ENCODE results near the gene TMEM138. TPM values are rescaled to one million over a fixed set of nuclear protein-coding genes. Genes with fewer than 3 reads are reported as not detected.

Gene TMEM138
- total RNA-seq, 1 donor from 2014 or later, result 20.9 TPM

DNA sequence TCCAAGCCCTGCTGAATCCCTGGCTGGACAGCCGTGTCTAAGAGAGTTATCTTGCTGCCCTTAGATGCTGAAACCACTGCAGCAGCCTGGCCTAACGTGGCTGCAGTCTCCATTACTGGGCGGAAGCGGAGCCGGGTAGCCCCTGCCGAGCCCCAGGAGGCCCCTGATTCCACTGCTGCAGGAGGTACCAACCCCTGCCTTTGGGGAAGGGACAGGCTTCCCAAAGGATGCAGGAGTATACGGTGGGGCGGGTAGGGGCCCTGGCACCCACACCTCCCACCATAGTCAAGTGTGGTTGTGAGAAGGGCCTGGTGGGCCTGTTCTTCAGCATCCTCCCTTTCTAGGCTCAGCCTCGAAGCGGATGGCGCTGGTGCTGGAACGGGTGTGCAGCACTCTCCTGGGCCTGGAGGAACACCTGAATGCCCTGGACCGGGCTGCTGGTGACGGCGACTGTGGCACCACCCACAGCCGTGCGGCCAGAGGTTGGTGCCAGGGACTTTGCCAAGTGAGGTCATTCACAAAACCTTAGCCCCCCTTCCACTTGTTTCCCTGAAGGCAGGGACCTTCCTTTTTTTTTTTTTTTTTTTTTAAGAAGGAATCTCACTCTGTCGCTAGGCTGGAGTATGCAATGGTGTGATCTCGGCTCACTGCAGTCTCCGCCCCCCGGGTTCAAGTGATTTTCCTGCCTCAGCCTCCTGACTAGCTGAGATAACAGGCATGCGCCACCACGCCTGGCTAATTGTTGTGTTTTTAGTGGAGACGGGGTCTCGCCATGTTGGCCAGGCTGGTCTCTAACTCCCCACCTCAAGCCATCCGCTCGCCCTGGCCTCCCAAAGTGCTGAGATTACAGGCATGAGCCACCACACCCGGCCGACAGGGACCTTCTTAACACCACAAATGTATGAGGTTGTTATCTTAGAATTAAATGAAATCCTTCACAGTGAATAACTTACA lies 18.1 kb upstream of the TMEM138 start:
- DNase-seq, result no peak
- intact Hi-C loops (cut with micrococcal nuclease), result no loop called here
- Histone ChIP-seq H3K4me3 (no peak overlapping the region), H3K9me3 (replicated peaks) (no peaks in the 10 kb centered on the region), H3K36me3 (peaks cover 12% of the 10 kb centered on the region), H3K27me3 (ENCODE audit: low read depth) (no peaks in the 10 kb centered on the region), H3K27ac (replicated peaks) (no peak overlapping the region), H3K4me1 (no peaks in the 10 kb centered on the region)
- TF ChIP-seq, protein P1, sequence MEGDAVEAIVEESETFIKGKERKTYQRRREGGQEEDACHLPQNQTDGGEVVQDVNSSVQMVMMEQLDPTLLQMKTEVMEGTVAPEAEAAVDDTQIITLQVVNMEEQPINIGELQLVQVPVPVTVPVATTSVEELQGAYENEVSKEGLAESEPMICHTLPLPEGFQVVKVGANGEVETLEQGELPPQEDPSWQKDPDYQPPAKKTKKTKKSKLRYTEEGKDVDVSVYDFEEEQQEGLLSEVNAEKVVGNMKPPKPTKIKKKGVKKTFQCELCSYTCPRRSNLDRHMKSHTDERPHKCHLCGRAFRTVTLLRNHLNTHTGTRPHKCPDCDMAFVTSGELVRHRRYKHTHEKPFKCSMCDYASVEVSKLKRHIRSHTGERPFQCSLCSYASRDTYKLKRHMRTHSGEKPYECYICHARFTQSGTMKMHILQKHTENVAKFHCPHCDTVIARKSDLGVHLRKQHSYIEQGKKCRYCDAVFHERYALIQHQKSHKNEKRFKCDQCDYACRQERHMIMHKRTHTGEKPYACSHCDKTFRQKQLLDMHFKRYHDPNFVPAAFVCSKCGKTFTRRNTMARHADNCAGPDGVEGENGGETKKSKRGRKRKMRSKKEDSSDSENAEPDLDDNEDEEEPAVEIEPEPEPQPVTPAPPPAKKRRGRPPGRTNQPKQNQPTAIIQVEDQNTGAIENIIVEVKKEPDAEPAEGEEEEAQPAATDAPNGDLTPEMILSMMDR (IDR thresholded peaks at IDR 0.05; ENCODE audit: borderline replicate concordance), result no peak

GRCh38 chr11:61345170-61345610 lies 17.0 kb upstream of the TMEM138 start:
- H3K4me3 ChIP-seq, result no peak overlapping the region
- H3K36me3 ChIP-seq, result peaks cover 23% of the 10 kb centered on the region
- DNase-seq, result no peak
- intact Hi-C loops (cut with micrococcal nuclease), result no loop called here
- H3K4me1 ChIP-seq, result no peaks in the 10 kb centered on the region
- no peaks in the 10 kb centered on the region for H3K9me3 ChIP-seq (replicated peaks)
- no peaks in the 10 kb centered on the region for H3K27me3 ChIP-seq (ENCODE audit: low read depth)
- TF ChIP-seq, protein P1 (IDR thresholded peaks at IDR 0.05; ENCODE audit: borderline replicate concordance), result no peak
- no peak overlapping the region for H3K27ac ChIP-seq (replicated peaks)

- Histone ChIP-seq H3K4me3 (no peak overlapping the region), H3K27ac (replicated peaks) (no peak overlapping the region), H3K9me3 (replicated peaks) (no peaks in the 10 kb centered on the region), H3K4me1 (no peaks in the 10 kb centered on the region), H3K36me3 (peaks cover 31% of the 10 kb centered on the region), H3K27me3 (ENCODE audit: low read depth) (no peaks in the 10 kb centered on the region)
- DNase-seq, result no peak
- TF ChIP-seq, protein P1 (IDR thresholded peaks at IDR 0.05; ENCODE audit: borderline replicate concordance), result no peak
- intact Hi-C loops (cut with micrococcal nuclease), result no loop called here
Observed at GRCh38 chr11:61345954-61346843, 16.0 kb upstream of the TMEM138 start.

- Histone ChIP-seq H3K36me3 (peaks cover 42% of the 10 kb centered on the region), H3K27ac (replicated peaks) (no peak overlapping the region), H3K4me1 (no peaks in the 10 kb centered on the region), H3K27me3 (ENCODE audit: low read depth) (no peaks in the 10 kb centered on the region), H3K4me3 (no peak overlapping the region), H3K9me3 (replicated peaks) (no peaks in the 10 kb centered on the region)
- TF ChIP-seq, protein P1 (IDR thresholded peaks at IDR 0.05; ENCODE audit: borderline replicate concordance), result no peak
- DNase-seq, result no peak
- intact Hi-C loops (cut with micrococcal nuclease), result no loop called here
Observed at GRCh38 chr11:61347916-61348461, 14.2 kb upstream of the TMEM138 start.

- DNase-seq, result no peak
- H3K36me3 ChIP-seq, result peaks cover 53% of the 10 kb centered on the region
- no peaks in the 10 kb centered on the region for H3K4me1 ChIP-seq
- no peak overlapping the region for H3K27ac ChIP-seq (replicated peaks)
- H3K27me3 ChIP-seq (ENCODE audit: low read depth), result no peaks in the 10 kb centered on the region
- no peaks in the 10 kb centered on the region for H3K9me3 ChIP-seq (replicated peaks)
- H3K4me3 ChIP-seq, result no peak overlapping the region
- TF ChIP-seq, protein P1 (IDR thresholded peaks at IDR 0.05; ENCODE audit: borderline replicate concordance), result no peak
- intact Hi-C loops (cut with micrococcal nuclease), result no loop called here
Observed at GRCh38 chr11:61349189-61349751, 12.9 kb upstream of the TMEM138 start.

Measured in left ventricle myocardium inferior (tissue), 1 donor.